Upper lobe of left lung (tissue), 6 donors: ENCODE measurements around the gene RGPD6. TPM values are rescaled to one million over a fixed set of nuclear protein-coding genes. Genes with fewer than 3 reads are reported as not detected.
"Not testable (repeated sequence)": the region's sequence is repeated elsewhere in the genome, so short reads cannot be mapped to it uniquely, and the experiment has no call there.

Source experiments
- ATAC-seq, 2 donors: fragments of 200-7000 bp; cut with Tn5 transposase; one replicate each; pipeline ENCODE4 v1.9.1; 2022; ENCODE audit warnings: mild to moderate bottlenecking in 2 of 2, moderate library complexity in 2 of 2; ENCODE audit not compliant: low FRiP score in 2 of 2
- DNase-seq, 2 donors: peaks; one replicate each; pipeline ENCODE4 v3.0.0-alpha.2; 2019 to 2020
- H3K27ac ChIP-seq, 4 donors: fragments of 200-600 bp; sonication (generic); one replicate each; pipeline ENCODE4 v1.5.1; 2016 to 2019
- H3K27me3 ChIP-seq, 4 donors: fragments of 200-600 bp; sonication (generic); one replicate each; pipeline ENCODE4 v1.5.1; 2017 to 2019
- H3K36me3 ChIP-seq, 4 donors: fragments of 200-600 bp; sonication (generic); one replicate each; pipeline ENCODE4 v1.5.1; 2016 to 2019
- H3K4me1 ChIP-seq, 4 donors: fragments of 200-600 bp; sonication (generic); one replicate each; pipeline ENCODE4 v1.5.1; 2018 to 2019
- H3K4me3 ChIP-seq, 4 donors: fragments of 200-600 bp; sonication (generic); one replicate each; pipeline ENCODE4 v1.5.1; 2017 to 2019; ENCODE audit warnings: mild to moderate bottlenecking in 2 of 4, moderate library complexity in 1 of 4
- H3K9me3 ChIP-seq, 4 donors: fragments of 200-600 bp; sonication (generic); one replicate each; pipeline ENCODE4 v1.5.1; 2018 to 2019
- WGBS, 2 donors: methylation state at CpG; one replicate each; pipeline ENCODE4 v1.1.5; 2017 to 2018; 5-methylcytosine and 5-hydroxymethylcytosine counted together
- total RNA-seq, 6 donors: library from RNA; depleted of rRNA in 4 of 6; stranded (reverse); fragments of >200 nt in 4 of 6; gene quantifications; one replicate each; pipeline versions ENCODE4 v1.1.0 to v1.2.1, GENCODE V29; 2016 to 2021
- donor health status: DM: no; HTN: no; CAD: no; lungs with moderate emphysema.
- donor health status: DM: no; HTN: yes; CAD: no; lungs with severe emphysema.

RGPD6 gene
- total RNA-seq, 6 donors from 2014 or later: 8.4 to 101 (median 59.6) TPM

DNA sequence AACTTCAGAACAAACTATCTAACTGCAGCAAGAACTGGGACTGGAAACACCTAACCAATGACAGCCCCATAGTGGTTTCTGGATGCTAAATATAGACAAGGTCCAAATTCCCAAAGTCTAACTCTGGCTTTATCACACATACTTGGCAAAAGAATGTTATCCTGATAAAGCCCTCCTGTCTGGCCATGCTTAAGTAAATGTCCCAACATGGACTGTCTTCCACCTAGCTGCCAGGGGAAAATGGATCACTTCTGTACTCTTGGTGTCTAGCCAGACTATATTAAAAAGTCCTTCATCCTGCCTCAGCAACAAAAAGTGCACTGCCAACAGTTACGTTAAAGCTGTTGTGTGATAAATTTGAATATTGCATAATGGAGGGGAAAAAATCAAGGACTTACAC lies 11.5 kb upstream of the RGPD6 start:
- not testable (repeated sequence) for H3K27ac ChIP-seq, H3K27me3 ChIP-seq, H3K36me3 ChIP-seq, H3K9me3 ChIP-seq, H3K4me1 ChIP-seq, H3K4me3 ChIP-seq, ATAC-seq, DNase-seq
- WGBS, 2 donors: no CpG with 5 or more reads among the region's 1 CpG

DNA sequence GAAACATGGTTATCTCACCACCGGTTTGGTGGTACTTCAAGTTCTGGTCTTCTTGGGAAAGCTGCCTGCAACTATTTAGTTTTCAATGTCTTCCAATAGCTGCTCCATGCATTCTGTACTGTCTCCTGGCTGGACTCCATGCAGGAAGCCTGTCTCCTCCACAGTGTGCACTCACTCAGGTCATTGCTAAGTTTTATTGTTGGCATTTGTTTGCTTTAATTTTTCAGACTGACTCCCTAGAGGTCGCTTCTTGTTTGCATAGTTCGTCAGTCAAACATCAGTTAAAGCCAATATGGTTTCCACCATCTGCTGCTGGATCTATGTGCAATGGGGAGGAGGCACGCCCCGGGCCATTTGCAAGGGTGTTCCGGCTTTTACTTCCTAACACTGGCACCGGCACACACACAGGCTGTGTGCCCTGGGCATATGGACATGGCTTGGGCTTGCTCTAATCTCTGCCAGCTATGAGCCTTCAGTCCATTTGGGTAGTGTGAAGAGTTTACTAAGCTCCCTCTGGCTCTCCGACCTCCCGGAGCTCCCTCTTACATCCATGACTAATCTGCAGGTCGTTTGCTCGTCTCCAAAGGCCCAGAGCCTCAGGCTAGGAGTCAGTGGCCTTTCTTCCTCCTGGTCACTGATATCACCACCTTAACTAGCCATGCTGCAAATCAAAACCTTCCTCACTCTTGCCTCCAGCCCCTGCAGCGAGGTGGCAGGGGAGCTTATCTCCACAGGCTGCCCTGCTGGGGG lies 2.4 kb upstream of the RGPD6 start:
- not testable (repeated sequence) for H3K4me1 ChIP-seq, H3K36me3 ChIP-seq, ATAC-seq, H3K4me3 ChIP-seq, H3K9me3 ChIP-seq, H3K27me3 ChIP-seq, DNase-seq, H3K27ac ChIP-seq
- no CpG with 5 or more reads among the region's 12 CpGs for WGBS, 2 donors

DNA sequence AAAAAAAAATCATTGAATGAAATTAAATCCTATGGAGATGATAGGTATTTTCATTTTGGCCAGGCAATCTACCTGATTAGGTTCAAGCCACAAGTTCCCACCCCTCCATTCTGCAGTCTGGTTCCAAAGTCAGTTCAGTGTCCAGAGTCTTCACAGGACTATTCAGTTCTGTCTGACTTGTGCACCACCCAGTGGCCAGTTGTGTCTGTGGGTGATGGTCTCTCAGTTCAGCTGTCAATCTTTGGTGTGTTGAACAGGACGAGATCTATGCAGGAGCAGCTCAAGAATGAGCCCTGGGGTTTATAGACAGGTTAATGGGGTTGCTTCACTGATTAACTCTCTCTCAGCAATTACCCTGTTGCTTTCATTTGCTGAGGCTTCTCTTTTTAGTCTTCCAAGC lies 1.4 kb upstream of the RGPD6 start:
- no CpG with 5 or more reads among the region's 1 CpG for WGBS, 2 donors
- H3K27me3 ChIP-seq, H3K27ac ChIP-seq, H3K4me3 ChIP-seq, H3K9me3 ChIP-seq, H3K36me3 ChIP-seq, H3K4me1 ChIP-seq, DNase-seq: not testable (repeated sequence)
- ATAC-seq: peak in 1 of 2 donors; percentile 64

DNA sequence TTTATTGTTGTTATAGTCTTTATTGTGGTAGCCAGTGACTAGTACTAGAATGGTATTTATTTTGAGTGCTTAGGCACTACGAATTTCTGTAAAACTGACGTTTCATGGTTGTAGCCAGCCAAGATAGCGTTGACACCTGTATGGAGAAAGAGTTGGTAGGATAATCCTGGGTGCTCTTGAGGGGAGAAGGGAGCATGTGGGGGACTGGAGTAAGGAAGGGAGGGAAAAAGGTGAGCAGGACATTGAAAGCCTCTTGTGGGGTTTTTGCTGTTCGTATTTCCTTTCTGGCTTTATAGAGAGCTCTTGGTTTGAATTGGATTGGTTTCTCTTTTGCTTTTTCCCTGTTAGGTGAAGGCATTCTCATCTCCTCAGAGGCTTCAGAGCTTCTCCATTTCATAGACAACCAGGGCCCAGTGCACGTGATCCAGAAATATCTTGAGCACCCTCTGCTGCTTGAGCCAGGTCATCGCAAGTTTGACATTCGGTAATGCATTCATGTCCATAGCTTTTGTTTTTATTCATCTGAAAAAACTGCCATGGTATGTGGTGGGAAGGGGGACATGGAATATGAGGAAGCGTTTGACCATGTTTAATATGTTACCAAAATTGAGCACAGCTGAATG lies 77.2 kb downstream of the RGPD6 start:
- DNase-seq, H3K27ac ChIP-seq, H3K36me3 ChIP-seq, H3K9me3 ChIP-seq, H3K4me1 ChIP-seq, H3K4me3 ChIP-seq, H3K27me3 ChIP-seq: not testable (repeated sequence)
- WGBS, 2 donors: no CpG with 5 or more reads among the region's 8 CpGs
- peak; percentile 62 to 83 for ATAC-seq

DNA sequence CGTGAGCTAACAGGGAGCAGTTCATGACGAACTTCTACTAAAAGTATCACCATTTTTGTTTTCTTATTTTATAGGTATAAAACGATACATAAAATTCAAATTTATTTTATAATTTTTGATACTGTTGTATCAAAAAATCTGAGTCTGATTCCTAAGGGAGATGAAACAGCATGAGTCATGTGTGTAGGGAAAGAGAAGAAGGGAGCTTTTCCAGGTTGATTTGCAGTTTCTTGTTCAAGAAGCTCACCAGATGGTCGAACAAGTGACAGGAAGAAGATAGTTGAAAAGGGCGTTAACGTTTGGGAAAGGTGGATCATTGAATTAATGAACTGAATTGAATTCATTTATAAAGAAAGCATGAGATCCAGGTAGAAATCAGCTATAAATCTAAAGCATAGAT lies 81.0 kb downstream of the RGPD6 start:
- ATAC-seq, H3K4me1 ChIP-seq, H3K4me3 ChIP-seq, H3K27me3 ChIP-seq, H3K36me3 ChIP-seq, H3K27ac ChIP-seq, H3K9me3 ChIP-seq, DNase-seq: not testable (repeated sequence)
- no CpG with 5 or more reads among the region's 6 CpGs for WGBS, 2 donors

DNA sequence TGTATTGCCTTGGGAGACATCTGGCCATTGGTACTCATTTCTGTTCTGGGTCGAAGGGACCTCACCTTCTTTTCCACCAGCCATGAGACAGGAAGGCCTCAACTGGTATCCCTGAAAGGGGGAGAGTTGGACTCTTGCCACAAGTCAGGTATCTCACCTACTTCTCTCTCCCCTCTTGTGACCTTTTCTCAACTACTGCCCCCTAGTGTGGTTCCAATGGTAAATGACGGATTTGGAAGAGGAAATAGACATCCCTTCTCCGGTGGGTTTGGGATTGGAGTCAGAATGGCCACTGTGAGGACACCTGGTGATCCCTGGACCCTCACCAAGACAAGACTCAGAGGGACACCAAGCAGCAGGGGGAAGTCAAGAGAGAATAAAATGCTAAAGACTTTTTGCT lies 82.5 kb downstream of the RGPD6 start:
- H3K4me3 ChIP-seq, ATAC-seq, H3K36me3 ChIP-seq, H3K27me3 ChIP-seq, H3K9me3 ChIP-seq, DNase-seq, H3K27ac ChIP-seq, H3K4me1 ChIP-seq: not testable (repeated sequence)
- no CpG with 5 or more reads among the region's 3 CpGs for WGBS, 2 donors

DNA sequence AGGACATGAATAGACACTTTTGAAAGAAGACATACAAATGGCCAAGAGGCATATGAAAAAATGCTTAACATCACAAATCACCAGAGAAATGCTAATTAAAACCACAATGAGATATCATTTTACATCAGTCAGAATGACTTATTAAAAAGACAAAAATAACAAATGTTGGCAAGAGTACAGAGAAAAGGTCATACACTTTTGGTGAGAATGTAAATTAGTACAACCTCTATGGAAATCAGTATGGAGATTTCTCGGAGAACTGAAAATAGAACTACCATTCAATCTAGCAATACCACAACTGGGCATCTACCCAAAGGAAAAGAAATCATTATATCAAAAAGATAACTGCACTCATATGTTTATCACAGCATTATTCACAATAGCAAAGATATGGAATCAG lies 88.0 kb downstream of the RGPD6 start:
- not testable (repeated sequence) for H3K4me1 ChIP-seq, H3K4me3 ChIP-seq, ATAC-seq, H3K27me3 ChIP-seq, DNase-seq, H3K36me3 ChIP-seq, H3K9me3 ChIP-seq, H3K27ac ChIP-seq
- WGBS, 2 donors: no CpG with 5 or more reads among the region's 1 CpG

DNA sequence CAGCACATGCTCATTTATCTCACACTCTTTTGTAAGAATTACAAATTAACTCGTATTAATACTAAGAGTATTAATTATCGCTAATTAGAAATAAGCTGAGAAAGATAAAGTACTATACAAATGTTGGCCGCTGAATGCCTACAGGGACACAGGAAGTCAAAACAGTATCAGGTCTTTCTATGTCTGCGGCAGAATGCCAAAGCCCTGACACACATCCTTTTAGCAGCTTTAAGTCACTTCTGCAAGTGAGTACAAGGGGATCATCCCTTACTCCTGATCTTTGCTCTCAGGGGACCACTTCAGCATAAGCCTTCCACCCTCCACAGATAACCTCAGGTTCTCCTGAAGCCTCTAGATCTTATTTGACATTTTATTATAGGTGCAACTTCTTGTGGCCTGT lies 94.3 kb downstream of the RGPD6 start:
- H3K4me1 ChIP-seq, H3K4me3 ChIP-seq, ATAC-seq, DNase-seq, H3K27me3 ChIP-seq, H3K9me3 ChIP-seq, H3K36me3 ChIP-seq, H3K27ac ChIP-seq: not testable (repeated sequence)
- no CpG with 5 or more reads among the region's 4 CpGs for WGBS, 2 donors

DNA sequence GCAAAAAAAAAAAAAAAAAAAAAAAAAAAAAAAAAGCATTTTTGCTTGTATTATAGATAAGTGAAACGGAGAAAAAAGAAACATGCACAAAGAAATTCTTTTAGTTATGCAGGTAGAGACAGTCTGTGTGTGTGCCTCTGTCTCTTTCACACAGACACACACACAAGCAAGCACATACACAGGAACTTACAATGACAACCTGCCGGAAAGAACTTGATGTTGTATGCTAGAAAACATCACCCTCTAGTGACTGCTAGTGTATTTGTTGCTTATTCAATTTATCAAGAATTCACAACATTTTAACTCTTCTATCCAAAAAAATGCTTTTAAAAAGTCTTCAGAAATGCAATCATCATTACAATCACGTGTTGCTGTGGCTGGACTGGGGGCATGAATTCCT lies 95.8 kb downstream of the RGPD6 start:
- not testable (repeated sequence) for H3K27ac ChIP-seq, H3K36me3 ChIP-seq, H3K4me3 ChIP-seq, H3K9me3 ChIP-seq, H3K27me3 ChIP-seq, DNase-seq, H3K4me1 ChIP-seq
- ATAC-seq: peak in 1 of 2 donors; percentile 65
- WGBS, 2 donors: no CpG with 5 or more reads among the region's 3 CpGs

DNA sequence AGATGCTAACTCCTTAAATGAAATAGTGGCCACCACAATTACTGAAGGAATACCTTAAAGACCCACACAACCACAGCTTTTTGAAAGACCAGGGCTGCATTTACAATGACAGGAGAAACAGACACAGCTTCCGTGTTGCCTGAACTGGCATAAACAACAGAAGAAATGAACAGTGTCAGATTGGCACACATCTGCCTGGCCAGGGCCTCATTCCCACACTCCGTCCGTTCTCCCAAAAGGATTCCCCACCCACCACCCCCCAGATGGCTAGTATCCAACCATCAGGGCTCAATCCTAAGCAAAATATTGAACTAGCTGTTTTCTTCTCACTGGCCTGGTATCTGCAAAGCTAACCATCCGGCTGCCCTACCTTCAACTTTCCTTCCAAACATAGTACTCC lies 96.9 kb downstream of the RGPD6 start:
- WGBS, 2 donors: no CpG with 5 or more reads among the region's 4 CpGs

DNA sequence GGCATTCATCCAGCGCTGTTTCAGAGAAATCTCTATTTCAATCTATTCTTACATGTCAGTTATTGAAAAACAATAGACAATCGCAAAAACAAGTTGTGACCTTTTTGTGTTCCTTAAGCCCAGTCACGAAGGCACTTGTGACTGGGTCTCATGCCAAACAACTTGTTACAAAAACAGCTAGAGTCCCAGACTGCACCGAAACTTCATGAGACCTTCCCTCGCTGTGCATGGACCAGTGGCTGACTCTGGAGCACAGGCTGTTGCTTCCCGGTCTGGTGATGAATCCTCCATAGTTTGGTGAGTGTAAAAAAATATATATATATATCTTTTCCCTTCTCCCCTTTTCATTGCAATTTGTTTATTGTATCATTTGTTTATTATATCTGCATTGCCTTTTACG lies 99.7 kb downstream of the RGPD6 start:
- no CpG with 5 or more reads among the region's 7 CpGs for WGBS, 2 donors
- H3K4me3 ChIP-seq, H3K9me3 ChIP-seq, H3K4me1 ChIP-seq, H3K36me3 ChIP-seq, H3K27ac ChIP-seq, DNase-seq, H3K27me3 ChIP-seq, ATAC-seq: not testable (repeated sequence)

More for the DNA sequence above, 96.9 kb downstream of the RGPD6 start:
- not testable (repeated sequence) for H3K9me3 ChIP-seq, H3K4me3 ChIP-seq, H3K36me3 ChIP-seq, H3K4me1 ChIP-seq, H3K27ac ChIP-seq, H3K27me3 ChIP-seq, DNase-seq, ATAC-seq

DNA sequence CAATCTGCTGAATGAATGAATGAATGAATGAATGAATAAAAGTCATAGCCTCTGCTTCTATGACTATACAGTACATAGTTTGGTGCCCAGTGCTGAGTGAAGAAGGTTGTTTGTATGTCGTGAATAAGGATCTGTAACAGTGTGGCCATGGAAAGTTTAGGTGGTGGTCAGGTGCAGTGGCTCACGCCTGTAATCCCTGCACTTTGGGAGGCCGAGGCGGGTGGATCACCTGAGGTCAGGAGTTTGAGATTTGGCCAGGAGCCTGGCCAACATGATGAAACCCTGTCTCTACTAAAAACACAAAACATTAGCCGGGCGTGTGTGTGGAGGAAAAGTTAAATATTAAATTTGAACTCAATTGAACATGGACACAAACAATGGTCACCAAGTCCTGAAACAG lies 100.1 kb downstream of the RGPD6 start:
- peak in 1 of 2 donors; percentile 52 for ATAC-seq
- no CpG with 5 or more reads among the region's 6 CpGs for WGBS, 2 donors
- not testable (repeated sequence) for H3K9me3 ChIP-seq, H3K36me3 ChIP-seq, H3K4me1 ChIP-seq, H3K27ac ChIP-seq, H3K27me3 ChIP-seq, H3K4me3 ChIP-seq, DNase-seq

DNA sequence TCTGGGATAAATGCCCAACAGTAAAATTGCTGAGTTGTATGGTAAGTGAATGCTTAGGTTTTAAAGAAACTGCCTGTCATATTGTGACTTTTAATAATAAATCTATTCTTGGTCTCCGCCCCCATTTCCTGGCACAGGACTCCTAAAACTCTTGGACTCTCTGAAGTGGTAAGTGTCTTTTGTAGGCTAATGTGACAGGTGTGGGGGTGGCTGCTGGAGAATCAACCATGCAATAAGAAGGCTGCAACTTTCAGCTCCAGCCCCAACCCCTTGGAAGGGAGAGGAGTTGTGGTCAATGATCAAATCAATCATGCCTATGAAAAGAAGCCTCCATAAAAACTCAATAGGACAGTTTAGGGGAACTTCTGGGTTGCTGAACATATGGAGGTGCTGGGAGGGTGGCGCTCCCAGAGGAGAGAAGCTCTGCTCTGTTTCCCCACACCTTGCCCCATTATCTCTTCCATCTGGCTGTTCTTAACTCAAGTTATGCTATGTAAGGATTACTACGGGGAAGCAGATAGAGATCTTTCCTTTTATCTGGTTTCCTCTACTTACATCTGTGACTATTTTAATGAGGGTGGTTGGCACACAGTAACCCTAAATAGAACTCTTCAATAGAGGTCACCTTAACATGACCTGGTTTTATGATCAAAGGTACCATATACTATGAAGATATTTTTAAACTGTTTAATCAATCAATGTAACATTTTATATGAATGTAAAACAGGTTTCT lies 101.2 kb downstream of the RGPD6 start:
- DNase-seq, H3K4me1 ChIP-seq, ATAC-seq, H3K36me3 ChIP-seq, H3K27ac ChIP-seq, H3K4me3 ChIP-seq, H3K27me3 ChIP-seq, H3K9me3 ChIP-seq: not testable (repeated sequence)
- WGBS, 2 donors: no CpG with 5 or more reads among the region's 3 CpGs
